Kidney (tissue), 14 donors: ENCODE results near the gene CD84. TPM values are rescaled to one million over a fixed set of nuclear protein-coding genes. Genes with fewer than 3 reads are reported as not detected.

Source experiments
- DNase-seq, 5 donors: peaks; one replicate each; pipeline ENCODE4 v3.0.0-alpha.2; 2013 to 2020
- FAIRE-seq: peaks from 2 replicates; lab custom pipeline; 2012; peaks lifted over from hg19 to GRCh38; lab: Jason Lieb, UNC
- H3K27ac ChIP-seq, 2 donors: one replicate each; pipeline ENCODE4 v1.7.0; 2013; ENCODE audit warnings: low read depth in 2 of 2, low read length in 2 of 2, inconsistent platforms in 1 of 2
- H3K27me3 ChIP-seq: one replicate; pipeline ENCODE4 v1.7.1; 2013; ENCODE audit warnings: low read length, inconsistent platforms; ENCODE audit not compliant: control insufficient read depth, insufficient read depth
- H3K36me3 ChIP-seq, 3 donors: one replicate each; pipeline versions ENCODE4 v1.7.0 to v1.7.1; 2013; ENCODE audit warnings: low read length in 3 of 3, control low read depth in 1 of 3, inconsistent platforms in 1 of 3; ENCODE audit not compliant: insufficient read depth in 3 of 3, control insufficient read depth in 2 of 3
- H3K4me1 ChIP-seq, 3 donors: one replicate each; pipeline versions ENCODE4 v1.7.0 to v1.7.1; 2013; ENCODE audit warnings: low read length in 3 of 3, inconsistent platforms in 1 of 3, low read depth in 1 of 3; ENCODE audit not compliant: control insufficient read depth in 2 of 3, insufficient read depth in 2 of 3
- H3K4me3 ChIP-seq, 3 donors: one replicate each; pipeline versions ENCODE4 v1.7.0 to v1.8.1; 2013; ENCODE audit warnings: low read length in 3 of 3, control low read depth in 1 of 3, inconsistent platforms in 1 of 3
- H3K9ac ChIP-seq, 3 donors: one replicate each; pipeline versions ENCODE4 v1.7.0 to v1.7.1; 2013; ENCODE audit warnings: low read length in 3 of 3, control low read depth in 1 of 3, inconsistent platforms in 1 of 3
- H3K9me3 ChIP-seq, 3 donors: one replicate each; pipeline versions ENCODE4 v1.7.0 to v1.7.1; 2013; ENCODE audit warnings: low read length in 3 of 3, control low read depth in 1 of 3, inconsistent platforms in 1 of 3; ENCODE audit not compliant: control insufficient read depth in 2 of 3, insufficient read depth in 1 of 3
- intact Hi-C: fragments of 100-400 bp; cut with DNase I; formaldehyde crosslinking; loops from one replicate; pipeline ENCODE4 v1.11.1; 2022
- polyA plus RNA-seq: library from polyadenylated mRNA; stranded (reverse); fragments of 350-450 nt; fragmentation: Illumina TruSeq; extraction: RNeasy Lipid Tissue Mini Kit (QIAGEN cat#74804); gene quantifications from one replicate; pipeline ENCODE4 v1.2.3, GENCODE V29; 2014; ENCODE audit warnings: low read depth, low replicate concordance; ENCODE audit not compliant: insufficient read depth
- total RNA-seq: library from RNA; stranded (reverse); fragmentation: NEBNext Ultra II Directional; extraction: Animal tissue kit (Norgen Biotek cat#: 25700); gene quantifications from one replicate; pipeline ENCODE4 v1.2.1, GENCODE V29; 2021
- TF ChIP-seq, protein P1 (sequence below): IDR thresholded peaks from 3 replicates; pipeline ENCODE4 v1.5.1; 2012; ENCODE audit warnings: mild to moderate bottlenecking, moderate library complexity, borderline replicate concordance; ENCODE audit not compliant: insufficient read depth; ENCODE audit errors: extremely low read depth
- donor health status: control.
- donor health status: control.
- donor health status: control.
- donor health status: control.
- donor health status: control.
- donor health status: DM: yes; HTN: yes; CAD: no.
- donor health status: Normal renal cell carcinoma (clear cell type).

Gene CD84
- total and polyA plus RNA-seq, 2 donors from 2014 or later, result 0.30 to 17.5 TPM

DNA sequence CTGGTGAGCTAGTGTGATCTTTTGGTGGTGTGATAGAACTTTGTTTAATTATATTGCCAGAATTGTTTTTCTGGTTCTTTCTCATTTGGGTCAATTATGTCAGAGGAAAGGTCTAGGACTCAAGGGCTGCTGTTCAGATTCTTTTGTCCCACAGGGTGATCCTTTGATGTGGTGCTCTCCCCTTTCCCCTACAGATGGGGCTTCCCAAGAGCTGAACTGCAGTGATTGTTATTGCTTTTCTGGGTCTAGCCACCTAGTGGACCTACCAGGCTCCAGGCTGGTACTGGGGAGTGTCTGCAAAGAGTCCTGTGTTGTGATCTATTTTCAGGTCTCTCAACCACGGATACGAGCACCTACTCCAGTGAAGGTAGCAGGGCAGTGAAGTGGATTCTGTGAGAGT, 25.9 kb upstream of the CD84 start:
- FAIRE-seq, result no peak
- no peaks in the 10 kb centered on the region for H3K27me3 ChIP-seq
- TF ChIP-seq, protein P1, sequence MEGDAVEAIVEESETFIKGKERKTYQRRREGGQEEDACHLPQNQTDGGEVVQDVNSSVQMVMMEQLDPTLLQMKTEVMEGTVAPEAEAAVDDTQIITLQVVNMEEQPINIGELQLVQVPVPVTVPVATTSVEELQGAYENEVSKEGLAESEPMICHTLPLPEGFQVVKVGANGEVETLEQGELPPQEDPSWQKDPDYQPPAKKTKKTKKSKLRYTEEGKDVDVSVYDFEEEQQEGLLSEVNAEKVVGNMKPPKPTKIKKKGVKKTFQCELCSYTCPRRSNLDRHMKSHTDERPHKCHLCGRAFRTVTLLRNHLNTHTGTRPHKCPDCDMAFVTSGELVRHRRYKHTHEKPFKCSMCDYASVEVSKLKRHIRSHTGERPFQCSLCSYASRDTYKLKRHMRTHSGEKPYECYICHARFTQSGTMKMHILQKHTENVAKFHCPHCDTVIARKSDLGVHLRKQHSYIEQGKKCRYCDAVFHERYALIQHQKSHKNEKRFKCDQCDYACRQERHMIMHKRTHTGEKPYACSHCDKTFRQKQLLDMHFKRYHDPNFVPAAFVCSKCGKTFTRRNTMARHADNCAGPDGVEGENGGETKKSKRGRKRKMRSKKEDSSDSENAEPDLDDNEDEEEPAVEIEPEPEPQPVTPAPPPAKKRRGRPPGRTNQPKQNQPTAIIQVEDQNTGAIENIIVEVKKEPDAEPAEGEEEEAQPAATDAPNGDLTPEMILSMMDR, result no peak
- no peak overlapping the region for H3K27ac ChIP-seq
- H3K4me3 ChIP-seq, result no peak overlapping the region
- no peak for DNase-seq
- H3K36me3 ChIP-seq, result no peaks in the 10 kb centered on the region
- H3K9me3 ChIP-seq, result no peaks in the 10 kb centered on the region
- H3K4me1 ChIP-seq, result no peaks in the 10 kb centered on the region
- intact Hi-C loops, result no loop called here
- no peak overlapping the region for H3K9ac ChIP-seq

DNA sequence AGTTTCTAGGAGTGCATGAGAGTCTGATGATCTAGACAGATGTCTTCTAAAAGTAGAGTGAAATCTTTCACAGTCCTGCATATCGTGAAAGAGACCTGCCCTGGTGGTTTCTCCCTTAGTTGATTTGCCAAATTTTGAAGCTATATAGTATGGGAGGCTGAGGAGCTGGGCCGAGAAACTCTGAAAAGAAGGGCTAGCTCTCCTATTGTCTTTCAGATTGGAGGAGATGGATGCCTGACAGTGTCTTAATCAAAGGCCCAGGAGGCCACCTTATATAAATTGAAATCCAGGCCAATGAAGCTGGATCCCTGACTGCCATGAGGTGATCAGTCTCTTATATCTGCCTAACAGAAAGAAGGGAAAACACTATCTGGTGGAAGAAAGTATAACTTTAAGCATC, 18.4 kb upstream of the CD84 start:
- FAIRE-seq, result no peak
- intact Hi-C loops, result no loop called here
- no peak overlapping the region for H3K27ac ChIP-seq
- no peak overlapping the region for H3K9ac ChIP-seq
- H3K27me3 ChIP-seq, result no peaks in the 10 kb centered on the region
- H3K4me1 ChIP-seq, result no peaks in the 10 kb centered on the region
- no peak overlapping the region for H3K4me3 ChIP-seq
- no peaks in the 10 kb centered on the region for H3K36me3 ChIP-seq
- H3K9me3 ChIP-seq, result no peaks in the 10 kb centered on the region
- TF ChIP-seq, protein P1, result no peak
- DNase-seq, result no peak

DNA sequence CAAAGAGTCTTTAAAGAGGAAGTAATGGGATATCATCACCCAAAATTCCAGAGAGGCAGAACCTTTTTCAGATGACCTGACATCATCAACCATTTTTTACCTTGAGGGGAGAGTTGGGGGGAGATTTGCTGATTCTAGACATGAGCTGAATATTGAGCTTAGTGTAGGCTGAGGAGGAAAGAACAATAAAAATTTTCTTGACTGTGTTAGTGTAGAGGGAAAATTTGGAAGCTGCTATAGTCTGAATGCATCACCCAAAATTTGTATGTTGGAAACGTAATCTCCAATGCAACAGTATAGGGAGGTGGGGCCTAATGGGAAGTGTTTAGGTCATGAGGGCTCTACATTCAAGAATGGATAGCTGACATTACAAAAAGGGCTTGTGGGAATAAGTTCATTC, 17.8 kb upstream of the CD84 start:
- Histone ChIP-seq H3K27ac (no peak overlapping the region), H3K36me3 (no peaks in the 10 kb centered on the region), H3K4me3 (no peak overlapping the region), H3K9ac (no peak overlapping the region), H3K27me3 (no peaks in the 10 kb centered on the region), H3K4me1 (no peaks in the 10 kb centered on the region), H3K9me3 (no peaks in the 10 kb centered on the region)
- FAIRE-seq (no peak), DNase-seq (no peak)
- TF ChIP-seq, protein P1, result no peak
- intact Hi-C loops, result no loop called here

DNA sequence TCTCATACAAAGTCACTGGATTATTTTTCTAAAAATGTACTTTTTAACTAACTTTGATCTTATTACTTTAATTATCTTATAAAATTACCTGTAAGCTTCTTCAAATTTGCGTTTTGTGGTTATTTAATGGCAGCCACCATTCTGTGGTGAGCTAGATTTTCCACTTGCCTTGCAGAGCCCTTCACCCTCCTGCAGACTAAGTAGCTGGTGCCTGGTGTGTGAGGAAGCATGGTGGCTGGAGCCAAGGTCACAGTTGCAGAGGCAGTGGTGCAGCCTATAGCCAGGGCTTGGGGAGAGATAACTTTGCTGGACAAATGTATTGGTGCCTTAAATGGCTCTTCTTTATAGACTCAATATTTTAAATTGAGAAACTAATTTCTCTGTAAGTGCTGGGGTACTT, 11.2 kb upstream of the CD84 start:
- TF ChIP-seq, protein P1, result no peak
- H3K9ac ChIP-seq, result no peak overlapping the region
- FAIRE-seq, result no peak
- H3K27me3 ChIP-seq, result no peaks in the 10 kb centered on the region
- no peak overlapping the region for H3K4me3 ChIP-seq
- no peak for DNase-seq
- intact Hi-C loops, result no loop called here
- no peaks in the 10 kb centered on the region for H3K4me1 ChIP-seq
- H3K36me3 ChIP-seq, result no peaks in the 10 kb centered on the region
- H3K9me3 ChIP-seq, result no peaks in the 10 kb centered on the region
- no peak overlapping the region for H3K27ac ChIP-seq
